Activated T-cell treated with anti-CD3 and anti-CD28 coated beads, Interleukin-2, amount 50 U/mL, for 24 hours (primary cell): ENCODE data around the gene C12orf75.
"Not testable (repeated sequence)": the region's sequence is repeated elsewhere in the genome, so short reads cannot be mapped to it uniquely, and the experiment has no call there.

Source experiments
- DNase-seq: peaks from one replicate; pipeline ENCODE4 v3.0.0-alpha.2; 2020
- H3K27ac Mint-ChIP-seq: 2 replicates; pipeline ENCODE4 v1.8.0; 2020; ENCODE audit warnings: mild to moderate bottlenecking, mixed read lengths
- H3K27me3 Mint-ChIP-seq: 2 replicates; pipeline ENCODE4 v1.8.0; 2020; ENCODE audit warnings: mixed read lengths
- H3K36me3 Mint-ChIP-seq: 2 replicates; pipeline ENCODE4 v1.8.0; 2020; ENCODE audit warnings: low read depth, mixed read lengths
- H3K4me1 Mint-ChIP-seq: 2 replicates; pipeline ENCODE4 v1.8.0; 2020; ENCODE audit warnings: low read depth, mixed read lengths
- H3K4me3 Mint-ChIP-seq: 2 replicates; pipeline ENCODE4 v1.8.0; 2020; ENCODE audit warnings: mild to moderate bottlenecking, moderate library complexity, mixed read lengths
- H3K9me3 Mint-ChIP-seq: 2 replicates; pipeline ENCODE4 v1.8.0; 2020; ENCODE audit warnings: mixed read lengths

C12orf75 gene

GRCh38 chr12:105393587-105393986, 63.1 kb downstream of the C12orf75 start:
- peaks cover 7% of the 10 kb centered on the region for H3K36me3 Mint-ChIP-seq
- H3K4me3 Mint-ChIP-seq: no peak overlapping the region
- H3K4me1 Mint-ChIP-seq: no peaks in the 10 kb centered on the region
- DNase-seq: no peak
- peaks cover 3% of the 10 kb centered on the region for H3K27me3 Mint-ChIP-seq
- peaks cover 7% of the 10 kb centered on the region for H3K9me3 Mint-ChIP-seq
- H3K27ac Mint-ChIP-seq: no peak overlapping the region

- DNase-seq: no peak
- Mint-ChIP-seq H3K4me1 (no peaks in the 10 kb centered on the region), H3K4me3 (no peak overlapping the region), H3K27ac (no peak overlapping the region), H3K27me3 (peaks cover 3% of the 10 kb centered on the region), H3K36me3 (peaks cover 8% of the 10 kb centered on the region), H3K9me3 (peaks cover 13% of the 10 kb centered on the region)
Observed at GRCh38 chr12:105396024-105396423, 65.5 kb downstream of the C12orf75 start.

GRCh38 chr12:105396983-105397382, 66.5 kb downstream of the C12orf75 start:
- peaks cover 13% of the 10 kb centered on the region for H3K9me3 Mint-ChIP-seq
- no peak for DNase-seq
- no peak overlapping the region for H3K27ac Mint-ChIP-seq
- no peaks in the 10 kb centered on the region for H3K4me1 Mint-ChIP-seq
- peaks cover 3% of the 10 kb centered on the region for H3K27me3 Mint-ChIP-seq
- no peak overlapping the region for H3K4me3 Mint-ChIP-seq
- H3K36me3 Mint-ChIP-seq: peaks cover 8% of the 10 kb centered on the region

- Mint-ChIP-seq H3K4me1 (no peaks in the 10 kb centered on the region), H3K9me3 (peaks cover 13% of the 10 kb centered on the region), H3K4me3 (no peak overlapping the region), H3K27me3 (no peaks in the 10 kb centered on the region), H3K36me3 (peaks cover 8% of the 10 kb centered on the region), H3K27ac (no peak overlapping the region)
- no peak for DNase-seq
Observed at GRCh38 chr12:105398930-105399329, 68.4 kb downstream of the C12orf75 start.

- no peak for DNase-seq
- peaks cover 8% of the 10 kb centered on the region for H3K36me3 Mint-ChIP-seq
- no peak overlapping the region for H3K4me3 Mint-ChIP-seq
- no peaks in the 10 kb centered on the region for H3K27me3 Mint-ChIP-seq
- no peak overlapping the region for H3K27ac Mint-ChIP-seq
- peaks cover 15% of the 10 kb centered on the region for H3K9me3 Mint-ChIP-seq
- no peaks in the 10 kb centered on the region for H3K4me1 Mint-ChIP-seq
Observed at GRCh38 chr12:105399428-105400081, 69.1 kb downstream of the C12orf75 start.

GRCh38 chr12:105400227-105400626, 69.7 kb downstream of the C12orf75 start:
- Mint-ChIP-seq H3K4me1 (no peaks in the 10 kb centered on the region), H3K9me3 (peaks cover 17% of the 10 kb centered on the region), H3K27ac (no peak overlapping the region), H3K36me3 (peaks cover 8% of the 10 kb centered on the region), H3K27me3 (no peaks in the 10 kb centered on the region), H3K4me3 (no peak overlapping the region)
- no peak for DNase-seq

GRCh38 chr12:105401198-105401597, 70.7 kb downstream of the C12orf75 start:
- Mint-ChIP-seq H3K27ac (no peak overlapping the region), H3K36me3 (peaks cover 8% of the 10 kb centered on the region), H3K9me3 (peaks cover 19% of the 10 kb centered on the region), H3K4me3 (no peak overlapping the region), H3K27me3 (no peaks in the 10 kb centered on the region), H3K4me1 (no peaks in the 10 kb centered on the region)
- no peak for DNase-seq

- H3K27ac Mint-ChIP-seq: no peak overlapping the region
- no peaks in the 10 kb centered on the region for H3K4me1 Mint-ChIP-seq
- DNase-seq: no peak
- peaks cover 8% of the 10 kb centered on the region for H3K36me3 Mint-ChIP-seq
- no peak overlapping the region for H3K4me3 Mint-ChIP-seq
- no peaks in the 10 kb centered on the region for H3K27me3 Mint-ChIP-seq
- H3K9me3 Mint-ChIP-seq: peaks cover 19% of the 10 kb centered on the region
Observed at GRCh38 chr12:105402366-105402765, 71.9 kb downstream of the C12orf75 start.

- Mint-ChIP-seq H3K36me3 (peaks cover 6% of the 10 kb centered on the region), H3K27me3 (no peaks in the 10 kb centered on the region), H3K9me3 (peaks cover 17% of the 10 kb centered on the region), H3K4me1 (no peaks in the 10 kb centered on the region), H3K4me3 (no peak overlapping the region), H3K27ac (no peak overlapping the region)
- no peak for DNase-seq
Observed at GRCh38 chr12:105403095-105403494, 72.6 kb downstream of the C12orf75 start.

GRCh38 chr12:105404134-105404533, 73.6 kb downstream of the C12orf75 start:
- not testable (repeated sequence) for DNase-seq, H3K4me1 Mint-ChIP-seq, H3K9me3 Mint-ChIP-seq, H3K27ac Mint-ChIP-seq, H3K36me3 Mint-ChIP-seq, H3K4me3 Mint-ChIP-seq, H3K27me3 Mint-ChIP-seq

- H3K36me3 Mint-ChIP-seq: no peaks in the 10 kb centered on the region
- peaks cover 7% of the 10 kb centered on the region for H3K9me3 Mint-ChIP-seq
Observed at GRCh38 chr12:105406497-105406896, 76.0 kb downstream of the C12orf75 start.

GRCh38 chr12:105409279-105409678, 78.8 kb downstream of the C12orf75 start:
- no peak overlapping the region for H3K4me3 Mint-ChIP-seq
- H3K27ac Mint-ChIP-seq: no peak overlapping the region
- peaks cover 15% of the 10 kb centered on the region for H3K4me1 Mint-ChIP-seq
- no peaks in the 10 kb centered on the region for H3K36me3 Mint-ChIP-seq
- H3K27me3 Mint-ChIP-seq: no peaks in the 10 kb centered on the region
- peaks cover 7% of the 10 kb centered on the region for H3K9me3 Mint-ChIP-seq
- DNase-seq: no peak

More at GRCh38 chr12:105406497-105406896, 76.0 kb downstream of the C12orf75 start:
- H3K4me1 Mint-ChIP-seq: peaks cover 15% of the 10 kb centered on the region
- no peaks in the 10 kb centered on the region for H3K27me3 Mint-ChIP-seq
- no peak overlapping the region for H3K27ac Mint-ChIP-seq
- H3K4me3 Mint-ChIP-seq: no peak overlapping the region
- DNase-seq: no peak

GRCh38 chr12:105409801-105410471, 79.4 kb downstream of the C12orf75 start:
- Mint-ChIP-seq H3K36me3 (no peaks in the 10 kb centered on the region), H3K4me1 (peaks cover 15% of the 10 kb centered on the region), H3K4me3 (peak overlapping the region; percentile 28), H3K27ac (no peak overlapping the region), H3K9me3 (peaks cover 4% of the 10 kb centered on the region), H3K27me3 (no peaks in the 10 kb centered on the region)
- no peak for DNase-seq

GRCh38 chr12:105413911-105414487, 83.5 kb downstream of the C12orf75 start:
- no peak overlapping the region for H3K4me3 Mint-ChIP-seq
- no peaks in the 10 kb centered on the region for H3K9me3 Mint-ChIP-seq
- peaks cover 15% of the 10 kb centered on the region for H3K4me1 Mint-ChIP-seq
- no peak overlapping the region for H3K27ac Mint-ChIP-seq
- H3K27me3 Mint-ChIP-seq: no peaks in the 10 kb centered on the region
- no peaks in the 10 kb centered on the region for H3K36me3 Mint-ChIP-seq
- no peak for DNase-seq

GRCh38 chr12:105417732-105418131, 87.2 kb downstream of the C12orf75 start:
- DNase-seq: no peak
- H3K36me3 Mint-ChIP-seq: no peaks in the 10 kb centered on the region
- no peaks in the 10 kb centered on the region for H3K27me3 Mint-ChIP-seq
- no peaks in the 10 kb centered on the region for H3K4me1 Mint-ChIP-seq
- no peak overlapping the region for H3K4me3 Mint-ChIP-seq
- H3K27ac Mint-ChIP-seq: no peak overlapping the region
- no peaks in the 10 kb centered on the region for H3K9me3 Mint-ChIP-seq
